ENCODE results near the gene ACMSD.

DNA sequence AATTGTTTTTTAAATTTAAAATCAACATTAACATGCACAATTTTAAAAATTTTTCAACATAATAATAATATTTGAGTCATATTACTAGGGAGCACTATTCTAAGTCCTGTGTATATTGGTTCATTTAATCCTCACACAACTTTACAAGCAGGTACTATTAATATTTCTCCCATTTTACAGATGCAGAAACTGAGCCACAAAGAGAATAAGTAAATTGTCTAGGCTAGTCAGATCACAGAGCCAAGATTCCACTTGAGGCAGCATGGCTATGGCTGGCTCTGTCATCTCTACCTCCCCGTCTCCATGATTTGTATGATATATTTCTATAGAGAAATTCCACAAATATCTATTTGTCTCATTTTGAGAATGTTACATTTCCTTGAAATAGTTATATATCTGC is 95.3 kb downstream of the ACMSD start:
- TF ChIP-seq, protein P1, sequence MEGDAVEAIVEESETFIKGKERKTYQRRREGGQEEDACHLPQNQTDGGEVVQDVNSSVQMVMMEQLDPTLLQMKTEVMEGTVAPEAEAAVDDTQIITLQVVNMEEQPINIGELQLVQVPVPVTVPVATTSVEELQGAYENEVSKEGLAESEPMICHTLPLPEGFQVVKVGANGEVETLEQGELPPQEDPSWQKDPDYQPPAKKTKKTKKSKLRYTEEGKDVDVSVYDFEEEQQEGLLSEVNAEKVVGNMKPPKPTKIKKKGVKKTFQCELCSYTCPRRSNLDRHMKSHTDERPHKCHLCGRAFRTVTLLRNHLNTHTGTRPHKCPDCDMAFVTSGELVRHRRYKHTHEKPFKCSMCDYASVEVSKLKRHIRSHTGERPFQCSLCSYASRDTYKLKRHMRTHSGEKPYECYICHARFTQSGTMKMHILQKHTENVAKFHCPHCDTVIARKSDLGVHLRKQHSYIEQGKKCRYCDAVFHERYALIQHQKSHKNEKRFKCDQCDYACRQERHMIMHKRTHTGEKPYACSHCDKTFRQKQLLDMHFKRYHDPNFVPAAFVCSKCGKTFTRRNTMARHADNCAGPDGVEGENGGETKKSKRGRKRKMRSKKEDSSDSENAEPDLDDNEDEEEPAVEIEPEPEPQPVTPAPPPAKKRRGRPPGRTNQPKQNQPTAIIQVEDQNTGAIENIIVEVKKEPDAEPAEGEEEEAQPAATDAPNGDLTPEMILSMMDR (IDR thresholded peaks at IDR 0.05), result no peak
- TF ChIP-seq EP300 (IDR thresholded peaks at IDR 0.05) (no peak), POLR2AphosphoS2 (conservative IDR thresholded peaks at IDR 0.05; ENCODE audit: low read length) (no peak), POLR2A (IDR thresholded peaks at IDR 0.05; ENCODE audit: low read length) (no peak), CBX2 (IDR thresholded peaks at IDR 0.05; ENCODE audit: borderline replicate concordance, low read depth) (no peak)
- TF ChIP-seq, protein P2, sequence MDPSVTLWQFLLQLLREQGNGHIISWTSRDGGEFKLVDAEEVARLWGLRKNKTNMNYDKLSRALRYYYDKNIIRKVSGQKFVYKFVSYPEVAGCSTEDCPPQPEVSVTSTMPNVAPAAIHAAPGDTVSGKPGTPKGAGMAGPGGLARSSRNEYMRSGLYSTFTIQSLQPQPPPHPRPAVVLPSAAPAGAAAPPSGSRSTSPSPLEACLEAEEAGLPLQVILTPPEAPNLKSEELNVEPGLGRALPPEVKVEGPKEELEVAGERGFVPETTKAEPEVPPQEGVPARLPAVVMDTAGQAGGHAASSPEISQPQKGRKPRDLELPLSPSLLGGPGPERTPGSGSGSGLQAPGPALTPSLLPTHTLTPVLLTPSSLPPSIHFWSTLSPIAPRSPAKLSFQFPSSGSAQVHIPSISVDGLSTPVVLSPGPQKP (IDR thresholded peaks at IDR 0.05; ENCODE audit: low read depth, low read length), result no peak
- TF ChIP-seq, protein P3, sequence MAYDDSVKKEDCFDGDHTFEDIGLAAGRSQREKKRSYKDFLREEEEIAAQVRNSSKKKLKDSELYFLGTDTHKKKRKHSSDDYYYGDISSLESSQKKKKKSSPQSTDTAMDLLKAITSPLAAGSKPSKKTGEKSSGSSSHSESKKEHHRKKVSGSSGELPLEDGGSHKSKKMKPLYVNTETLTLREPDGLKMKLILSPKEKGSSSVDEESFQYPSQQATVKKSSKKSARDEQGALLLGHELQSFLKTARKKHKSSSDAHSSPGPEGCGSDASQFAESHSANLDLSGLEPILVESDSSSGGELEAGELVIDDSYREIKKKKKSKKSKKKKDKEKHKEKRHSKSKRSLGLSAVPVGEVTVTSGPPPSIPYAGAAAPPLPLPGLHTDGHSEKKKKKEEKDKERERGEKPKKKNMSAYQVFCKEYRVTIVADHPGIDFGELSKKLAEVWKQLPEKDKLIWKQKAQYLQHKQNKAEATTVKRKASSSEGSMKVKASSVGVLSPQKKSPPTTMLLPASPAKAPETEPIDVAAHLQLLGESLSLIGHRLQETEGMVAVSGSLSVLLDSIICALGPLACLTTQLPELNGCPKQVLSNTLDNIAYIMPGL (CRISPR knock-in tag; IDR thresholded peaks at IDR 0.05; ENCODE audit: borderline replicate concordance), result no peak
